Neural progenitor cell (in vitro differentiated cells): ENCODE results near the gene DDX28. TPM values are rescaled to one million over a fixed set of nuclear protein-coding genes. Genes with fewer than 3 reads are reported as not detected.
A peak's percentile ranks its signal among the peaks of the same experiment; 100 is the strongest.

Experiments
- DNase-seq: peaks from one replicate; pipeline ENCODE4 v3.0.0-alpha.2; 2016; ENCODE audit warnings: low spot score
- H2AFZ ChIP-seq: fragments of 200-600 bp; sonication (generic); replicated peaks from 2 replicates; pipeline ENCODE4 v1.6.1; 2016; ENCODE audit warnings: antibody characterized with exemption
- H3F3A ChIP-seq: fragments of 200-600 bp; sonication (generic); 2 replicates; pipeline ENCODE4 v1.6.1; 2016; ENCODE audit warnings: antibody characterized with exemption, low read depth
- H3K27ac ChIP-seq: fragments of 200-600 bp; sonication (generic); 2 replicates; pipeline ENCODE4 v1.5.1; 2016; ENCODE audit warnings: mild to moderate bottlenecking
- H3K27me3 ChIP-seq: fragments of 200-600 bp; sonication (generic); 2 replicates; pipeline ENCODE4 v1.6.1; 2016; ENCODE audit warnings: mild to moderate bottlenecking, moderate library complexity
- H3K36me3 ChIP-seq: fragments of 200-600 bp; sonication (generic); 2 replicates; pipeline ENCODE4 v1.5.1; 2016
- H3K4me1 ChIP-seq: fragments of 200-600 bp; sonication (generic); 2 replicates; pipeline ENCODE4 v1.6.1; 2016; ENCODE audit warnings: mixed run types
- H3K4me2 ChIP-seq: fragments of 200-600 bp; sonication (generic); 2 replicates; pipeline ENCODE4 v1.6.1; 2016
- H3K4me3 ChIP-seq: fragments of 200-600 bp; sonication (generic); 2 replicates; pipeline ENCODE4 v1.5.1; 2016
- H3K79me2 ChIP-seq: fragments of 200-600 bp; sonication (generic); 2 replicates; pipeline ENCODE4 v1.6.1; 2016; ENCODE audit warnings: low read depth
- H3K9ac ChIP-seq: fragments of 200-600 bp; sonication (generic); 2 replicates; pipeline ENCODE4 v1.6.1; 2016
- H3K9me3 ChIP-seq: fragments of 200-600 bp; sonication (generic); 2 replicates; pipeline ENCODE4 v1.5.1; 2016; ENCODE audit warnings: low read depth
- H4K20me1 ChIP-seq: fragments of 200-600 bp; sonication (generic); 2 replicates; pipeline ENCODE4 v1.6.1; 2016; ENCODE audit warnings: low read depth
- H3K27ac Mint-ChIP-seq: 3 replicates; pipeline ENCODE4 v1.8.0; 2021; ENCODE audit warnings: mixed read lengths
- H3K27me3 Mint-ChIP-seq: 2 replicates; pipeline ENCODE4 v1.8.0; 2022; ENCODE audit warnings: low read depth, mild to moderate bottlenecking, inconsistent platforms, moderate library complexity, mixed read lengths; ENCODE audit not compliant: insufficient read depth
- H3K36me3 Mint-ChIP-seq: 3 replicates; pipeline ENCODE4 v1.8.0; 2021; ENCODE audit warnings: mixed read lengths
- H3K4me1 Mint-ChIP-seq: 3 replicates; pipeline ENCODE4 v1.8.0; 2021; ENCODE audit warnings: mixed read lengths
- H3K4me3 Mint-ChIP-seq: 3 replicates; pipeline ENCODE4 v1.8.0; 2021; ENCODE audit warnings: mild to moderate bottlenecking, moderate library complexity, mixed read lengths
- H3K9me3 Mint-ChIP-seq: 3 replicates; pipeline ENCODE4 v1.8.0; 2020; ENCODE audit warnings: mixed read lengths
- CTCF ChIP-seq: fragments of 200-600 bp; sonication (generic); IDR thresholded peaks from 2 replicates; pipeline ENCODE4 v1.5.1; 2017; ENCODE audit warnings: antibody characterized with exemption, mild to moderate bottlenecking
- EZH2 ChIP-seq: fragments of 200-600 bp; sonication (generic); IDR thresholded peaks from 2 replicates; pipeline ENCODE4 v1.6.1; 2017; ENCODE audit warnings: antibody characterized with exemption, mild to moderate bottlenecking, moderate library complexity
- EZH2phosphoT487 ChIP-seq: fragments of 200-600 bp; sonication (generic); IDR thresholded peaks from 2 replicates; pipeline ENCODE4 v1.6.1; 2017; ENCODE audit warnings: antibody characterized with exemption
- total RNA-seq: library from RNA; depleted of rRNA; stranded (reverse); fragments of >200 nt; gene quantifications from 2 replicates; pipeline ENCODE4 v1.2.3, GENCODE V29; 2015; ENCODE audit warnings: low replicate concordance

Gene DDX28
- total RNA-seq, 1 donor from 2014 or later = 7.3 TPM

GRCh38 chr16:67993207-67994039 lies 29.6 kb downstream of the DDX28 start:
- no peaks in the 10 kb centered on the region for H3K9me3 ChIP-seq
- peak overlapping the region; percentile 81 for H2AFZ ChIP-seq
- H3K36me3 Mint-ChIP-seq = no peaks in the 10 kb centered on the region
- no peak overlapping the region for H3K9ac ChIP-seq
- no peak overlapping the region for H3K4me3 ChIP-seq
- H3K79me2 ChIP-seq = no peaks in the 10 kb centered on the region
- peak overlapping the region; percentile 26 for H3K4me2 ChIP-seq
- peaks cover 12% of the 10 kb centered on the region for H3K27me3 ChIP-seq
- TF ChIP-seq EZH2phosphoT487 = no peak
- peak; percentile 92 for TF ChIP-seq CTCF
- no peak for TF ChIP-seq EZH2
- no peaks in the 10 kb centered on the region for H3K36me3 ChIP-seq
- no peak overlapping the region for H3K27ac ChIP-seq
- peak; percentile 84 for DNase-seq
- no peak overlapping the region for H3K27ac Mint-ChIP-seq
- H3K4me3 Mint-ChIP-seq = peak overlapping the region; percentile 46
- no peaks in the 10 kb centered on the region for H3K9me3 Mint-ChIP-seq
- H3K27me3 Mint-ChIP-seq = peaks cover 13% of the 10 kb centered on the region
- no peaks in the 10 kb centered on the region for H3K4me1 Mint-ChIP-seq
- no peaks in the 10 kb centered on the region for H4K20me1 ChIP-seq
- no peaks in the 10 kb centered on the region for H3K4me1 ChIP-seq
- no peaks in the 10 kb centered on the region for H3F3A ChIP-seq

GRCh38 chr16:67992661-67993206 lies 30.3 kb downstream of the DDX28 start:
- no peaks in the 10 kb centered on the region for H3K36me3 ChIP-seq
- no peaks in the 10 kb centered on the region for H3F3A ChIP-seq
- Mint-ChIP-seq H3K27me3 (peaks cover 13% of the 10 kb centered on the region), H3K4me3 (no peak overlapping the region), H3K9me3 (no peaks in the 10 kb centered on the region), H3K27ac (no peak overlapping the region), H3K36me3 (no peaks in the 10 kb centered on the region), H3K4me1 (no peaks in the 10 kb centered on the region)
- peak overlapping the region; percentile 81 for H2AFZ ChIP-seq
- no peaks in the 10 kb centered on the region for H3K4me1 ChIP-seq
- H3K79me2 ChIP-seq = no peaks in the 10 kb centered on the region
- peaks cover 12% of the 10 kb centered on the region for H3K27me3 ChIP-seq
- H3K4me3 ChIP-seq = no peak overlapping the region
- H3K9ac ChIP-seq = no peak overlapping the region
- no peak overlapping the region for H3K27ac ChIP-seq
- no peak overlapping the region for H3K4me2 ChIP-seq
- no peaks in the 10 kb centered on the region for H4K20me1 ChIP-seq
- TF ChIP-seq EZH2 (no peak), CTCF (no peak), EZH2phosphoT487 (no peak)
- DNase-seq = no peak
- H3K9me3 ChIP-seq = no peaks in the 10 kb centered on the region

GRCh38 chr16:67990018-67990386 lies 33.0 kb downstream of the DDX28 start:
- H3K27ac Mint-ChIP-seq = no peak overlapping the region
- Histone ChIP-seq H3K36me3 (no peaks in the 10 kb centered on the region), H3K9me3 (no peaks in the 10 kb centered on the region), H3K9ac (no peak overlapping the region), H3K27me3 (peaks cover 12% of the 10 kb centered on the region), H3K4me2 (no peak overlapping the region), H3K4me3 (no peak overlapping the region), H4K20me1 (no peaks in the 10 kb centered on the region), H3K79me2 (no peaks in the 10 kb centered on the region), H2AFZ (no peak overlapping the region), H3K4me1 (no peaks in the 10 kb centered on the region), H3K27ac (no peak overlapping the region), H3F3A (no peaks in the 10 kb centered on the region)
- peaks cover under 1% of the 10 kb centered on the region for H3K4me1 Mint-ChIP-seq
- TF ChIP-seq EZH2phosphoT487 (no peak), CTCF (no peak), EZH2 (no peak)
- peaks cover 7% of the 10 kb centered on the region for H3K27me3 Mint-ChIP-seq
- no peak for DNase-seq
- H3K36me3 Mint-ChIP-seq = no peaks in the 10 kb centered on the region
- H3K4me3 Mint-ChIP-seq = no peak overlapping the region
- H3K9me3 Mint-ChIP-seq = no peaks in the 10 kb centered on the region
